ENCODE measurements around the gene PHACTR4.
"Not testable (repeated sequence)": the region's sequence is repeated elsewhere in the genome, so short reads cannot be mapped to it uniquely, and the experiment has no call there.

Gene PHACTR4

GRCh38 chr1:28326515-28326914 lies 43.0 kb upstream of the PHACTR4 start:
- no peaks in the 10 kb centered on the region for H3K9me2 ChIP-seq (replicated peaks; ENCODE audit: insufficient read depth, low read length)
- H3K9me3 ChIP-seq (ENCODE audit: insufficient read depth, low read length), result no peaks in the 10 kb centered on the region
- peaks cover 9% of the 10 kb centered on the region; the same call in 1 of the 2 replicates for H3K79me2 ChIP-seq (ENCODE audit: insufficient read depth, low read length)
- no peak overlapping the region for H2AFZ ChIP-seq (ENCODE audit: low read depth, low read length, severe bottlenecking)
- 0 out of 2 replicates have a peak, but pooled peaks cover 1% of the 10 kb centered on the region for H3K36me3 ChIP-seq (ENCODE audit: low read length)
- no peaks in the 10 kb centered on the region for H4K20me1 ChIP-seq (ENCODE audit: low read depth, low read length)
- peaks cover 19% of the 10 kb centered on the region for H3F3A ChIP-seq (ENCODE audit: insufficient read depth)
- H3K27ac ChIP-seq (ENCODE audit: low read depth, low read length), result peak overlapping the region; percentile 53
- no peak overlapping the region for H3K4me3 ChIP-seq (ENCODE audit: insufficient read depth, low read length, poor library complexity, severe bottlenecking)
- no peaks in the 10 kb centered on the region for H3K27me3 ChIP-seq (ENCODE audit: low read length)
- no peak overlapping the region for H3K9ac ChIP-seq (ENCODE audit: low read length)
- H3K4me2 ChIP-seq (ENCODE audit: low read depth, low read length, poor library complexity, severe bottlenecking), result peak overlapping the region; percentile 7
- TF ChIP-seq CTCF (IDR thresholded peaks at IDR 0.05; ENCODE audit: insufficient read depth, low read length, poor library complexity, severe bottlenecking) (no peak), EZH2phosphoT487 (conservative IDR thresholded peaks at IDR 0.05; ENCODE audit: low read length) (no peak)

DNA sequence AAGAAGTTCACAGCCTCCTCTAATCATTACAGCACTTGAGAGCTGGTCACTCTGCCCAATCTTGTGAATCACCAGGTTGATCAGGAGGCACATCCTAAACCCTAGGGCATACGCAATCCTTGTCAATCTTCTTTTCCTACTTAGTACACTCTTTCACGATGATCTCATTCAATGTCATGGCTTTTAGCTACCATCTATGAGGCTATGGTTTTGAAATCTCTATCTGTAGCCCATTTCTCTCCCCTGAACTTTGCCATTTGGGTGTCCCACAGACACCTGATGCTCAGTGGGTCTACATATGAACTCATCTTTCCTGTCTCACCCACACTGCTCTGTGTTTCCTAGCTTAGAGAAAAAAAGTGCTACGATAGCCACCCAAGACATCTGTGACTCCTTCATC lies 42.6 kb upstream of the PHACTR4 start:
- TF ChIP-seq CTCF (IDR thresholded peaks at IDR 0.05; ENCODE audit: insufficient read depth, low read length, poor library complexity, severe bottlenecking) (no peak), EZH2phosphoT487 (conservative IDR thresholded peaks at IDR 0.05; ENCODE audit: low read length) (no peak)
- Histone ChIP-seq H3K27ac (ENCODE audit: low read depth, low read length) (peak overlapping the region; percentile 53), H4K20me1 (ENCODE audit: low read depth, low read length) (no peaks in the 10 kb centered on the region), H3K79me2 (ENCODE audit: insufficient read depth, low read length) (peaks cover 9% of the 10 kb centered on the region; the same call in 1 of the 2 replicates), H3K9ac (ENCODE audit: low read length) (no peak overlapping the region), H3F3A (ENCODE audit: insufficient read depth) (peaks cover 19% of the 10 kb centered on the region), H3K27me3 (ENCODE audit: low read length) (no peaks in the 10 kb centered on the region), H3K4me2 (ENCODE audit: low read depth, low read length, poor library complexity, severe bottlenecking) (peak overlapping the region; percentile 15), H2AFZ (ENCODE audit: low read depth, low read length, severe bottlenecking) (no peak overlapping the region), H3K9me2 (replicated peaks; ENCODE audit: insufficient read depth, low read length) (no peaks in the 10 kb centered on the region), H3K9me3 (ENCODE audit: insufficient read depth, low read length) (no peaks in the 10 kb centered on the region), H3K36me3 (ENCODE audit: low read length) (0 out of 2 replicates have a peak, but pooled peaks cover 3% of the 10 kb centered on the region), H3K4me3 (ENCODE audit: insufficient read depth, low read length, poor library complexity, severe bottlenecking) (no peak overlapping the region)

DNA sequence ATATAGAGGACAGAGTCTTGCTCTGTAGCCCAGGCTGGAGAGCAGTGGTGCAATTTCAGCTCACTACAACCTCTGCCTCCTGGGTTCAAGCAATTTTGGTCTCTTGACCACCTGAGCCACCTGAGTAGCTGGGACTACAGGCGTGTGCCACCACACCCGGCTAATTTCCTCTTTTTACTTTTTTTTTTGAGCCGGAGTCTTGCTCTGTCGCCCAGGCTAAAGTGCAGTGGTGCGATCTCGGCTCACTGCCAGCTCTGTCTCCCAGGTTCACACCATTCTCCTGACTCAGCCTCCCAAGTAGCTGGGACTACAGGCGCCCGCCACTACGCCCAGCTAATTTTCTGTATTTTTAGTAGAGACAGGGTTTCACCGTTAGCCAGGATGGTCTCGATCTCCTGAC lies 42.1 kb upstream of the PHACTR4 start:
- not testable (repeated sequence) for H3K9me3 ChIP-seq (ENCODE audit: insufficient read depth, low read length); H2AFZ ChIP-seq (ENCODE audit: low read depth, low read length, severe bottlenecking); H4K20me1 ChIP-seq (ENCODE audit: low read depth, low read length); H3K4me3 ChIP-seq (ENCODE audit: insufficient read depth, low read length, poor library complexity, severe bottlenecking); H3K36me3 ChIP-seq (ENCODE audit: low read length); H3K9ac ChIP-seq (ENCODE audit: low read length); H3K9me2 ChIP-seq (replicated peaks; ENCODE audit: insufficient read depth, low read length); H3K27me3 ChIP-seq (ENCODE audit: low read length); H3K79me2 ChIP-seq (ENCODE audit: insufficient read depth, low read length)
- H3K27ac ChIP-seq (ENCODE audit: low read depth, low read length), result peak overlapping the region; percentile 53
- H3F3A ChIP-seq (ENCODE audit: insufficient read depth), result peaks cover 19% of the 10 kb centered on the region
- H3K4me2 ChIP-seq (ENCODE audit: low read depth, low read length, poor library complexity, severe bottlenecking), result peak overlapping the region; percentile 15

DNA sequence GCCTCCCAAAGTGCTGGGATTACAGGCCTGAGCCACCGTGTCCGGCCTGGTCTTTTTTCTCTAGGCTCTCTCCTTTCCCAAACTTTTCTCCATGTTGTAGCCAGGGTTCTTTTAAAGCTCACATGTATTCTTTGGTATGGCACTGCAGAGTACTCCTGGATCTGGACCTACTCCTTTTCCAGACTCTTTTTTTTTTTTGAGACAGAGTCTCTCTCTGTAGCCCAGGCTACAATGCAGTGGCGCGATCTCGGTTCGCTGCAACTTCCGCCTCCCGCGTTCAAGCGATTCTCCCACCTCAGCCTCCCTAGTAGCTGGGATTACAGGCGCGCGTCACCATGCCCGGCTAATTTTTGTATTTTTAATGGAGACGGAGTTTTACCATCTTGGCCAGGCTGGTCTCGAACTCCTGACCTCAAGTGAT lies 41.3 kb upstream of the PHACTR4 start:
- H3K27ac ChIP-seq (ENCODE audit: low read depth, low read length), result peak overlapping the region; percentile 23; the same call in 1 of the 2 replicates

More for the DNA sequence above, 41.3 kb upstream of the PHACTR4 start:
- Histone ChIP-seq H3K27me3 (ENCODE audit: low read length) (no peaks in the 10 kb centered on the region), H3K36me3 (ENCODE audit: low read length) (0 out of 2 replicates have a peak, but pooled peaks cover 3% of the 10 kb centered on the region), H3K4me3 (ENCODE audit: insufficient read depth, low read length, poor library complexity, severe bottlenecking) (peak overlapping the region; percentile 72), H3K79me2 (ENCODE audit: insufficient read depth, low read length) (peaks cover 9% of the 10 kb centered on the region; the same call in 1 of the 2 replicates), H3K9me2 (replicated peaks; ENCODE audit: insufficient read depth, low read length) (no peaks in the 10 kb centered on the region), H3F3A (ENCODE audit: insufficient read depth) (peaks cover 21% of the 10 kb centered on the region), H3K9me3 (ENCODE audit: insufficient read depth, low read length) (no peaks in the 10 kb centered on the region), H3K9ac (ENCODE audit: low read length) (peak overlapping the region; percentile 69), H2AFZ (ENCODE audit: low read depth, low read length, severe bottlenecking) (peak overlapping the region; percentile 73), H4K20me1 (ENCODE audit: low read depth, low read length) (no peaks in the 10 kb centered on the region), H3K4me2 (ENCODE audit: low read depth, low read length, poor library complexity, severe bottlenecking) (peak overlapping the region; percentile 58)
- no peak for TF ChIP-seq EZH2phosphoT487 (conservative IDR thresholded peaks at IDR 0.05; ENCODE audit: low read length)
- no peak for TF ChIP-seq CTCF (IDR thresholded peaks at IDR 0.05; ENCODE audit: insufficient read depth, low read length, poor library complexity, severe bottlenecking)

Data from SU-DHL-6 (cell line).